ENCODE results near the gene ACBD4.

The ACBD4 gene

DNA sequence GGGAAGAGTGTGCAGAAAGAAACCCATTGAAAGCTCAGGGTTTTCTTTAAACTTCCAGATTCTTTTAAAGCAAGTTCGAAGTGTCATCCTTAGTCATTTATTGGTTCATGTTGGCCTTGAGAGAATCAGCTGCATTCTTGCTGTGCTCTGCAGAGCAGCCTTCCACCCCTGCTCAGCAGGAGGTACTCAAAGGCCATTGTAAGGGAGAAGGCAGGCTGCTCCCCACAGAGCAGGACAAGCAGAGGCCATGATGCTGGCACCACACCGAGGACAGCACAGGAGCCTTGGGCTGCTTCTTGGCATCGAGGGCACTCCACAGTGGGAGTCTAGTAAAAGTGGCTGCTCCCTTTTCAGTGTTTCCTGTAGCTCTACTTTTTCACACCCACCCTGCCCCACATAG is 44.8 kb upstream of the ACBD4 start:
- DNase-seq (ENCODE audit: low read depth) = no peak
- H3K4me3 ChIP-seq (ENCODE audit: low read depth, low read length) = no peak overlapping the region
- TF ChIP-seq, protein P1, sequence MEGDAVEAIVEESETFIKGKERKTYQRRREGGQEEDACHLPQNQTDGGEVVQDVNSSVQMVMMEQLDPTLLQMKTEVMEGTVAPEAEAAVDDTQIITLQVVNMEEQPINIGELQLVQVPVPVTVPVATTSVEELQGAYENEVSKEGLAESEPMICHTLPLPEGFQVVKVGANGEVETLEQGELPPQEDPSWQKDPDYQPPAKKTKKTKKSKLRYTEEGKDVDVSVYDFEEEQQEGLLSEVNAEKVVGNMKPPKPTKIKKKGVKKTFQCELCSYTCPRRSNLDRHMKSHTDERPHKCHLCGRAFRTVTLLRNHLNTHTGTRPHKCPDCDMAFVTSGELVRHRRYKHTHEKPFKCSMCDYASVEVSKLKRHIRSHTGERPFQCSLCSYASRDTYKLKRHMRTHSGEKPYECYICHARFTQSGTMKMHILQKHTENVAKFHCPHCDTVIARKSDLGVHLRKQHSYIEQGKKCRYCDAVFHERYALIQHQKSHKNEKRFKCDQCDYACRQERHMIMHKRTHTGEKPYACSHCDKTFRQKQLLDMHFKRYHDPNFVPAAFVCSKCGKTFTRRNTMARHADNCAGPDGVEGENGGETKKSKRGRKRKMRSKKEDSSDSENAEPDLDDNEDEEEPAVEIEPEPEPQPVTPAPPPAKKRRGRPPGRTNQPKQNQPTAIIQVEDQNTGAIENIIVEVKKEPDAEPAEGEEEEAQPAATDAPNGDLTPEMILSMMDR (IDR thresholded peaks at IDR 0.05; ENCODE audit: control insufficient read depth, extremely low read depth, insufficient read depth) = no peak

DNA sequence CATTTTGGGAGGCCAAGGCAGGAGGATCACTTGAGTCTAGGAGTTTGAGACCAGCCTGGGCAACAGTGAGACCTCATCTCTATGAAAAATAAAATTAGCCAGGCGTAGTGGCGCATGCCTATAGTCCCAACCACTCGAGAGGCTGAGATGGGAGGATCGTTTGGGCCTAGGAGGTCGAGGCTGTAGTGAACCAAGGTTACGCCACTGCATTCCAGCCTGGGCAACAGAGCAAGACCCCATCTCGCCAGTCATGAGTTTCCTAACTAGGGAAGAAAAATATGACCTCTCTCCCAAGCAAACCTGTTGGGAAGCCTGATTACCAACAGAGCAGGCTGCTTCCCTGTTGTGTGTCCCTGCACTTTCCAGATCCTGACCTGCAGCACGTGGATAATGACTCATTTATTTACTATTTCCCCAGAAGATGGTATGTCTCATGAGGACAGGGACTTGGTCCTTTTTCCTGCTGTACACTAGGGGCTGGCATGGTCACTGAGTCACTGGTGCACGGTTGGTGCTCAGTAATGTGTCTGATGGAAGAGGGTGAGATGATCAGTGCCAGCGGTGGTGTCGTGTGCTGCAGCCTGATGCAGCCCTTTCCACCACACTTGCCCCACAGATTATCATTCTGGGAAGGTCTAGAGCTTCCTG is 43.6 kb upstream of the ACBD4 start:
- no peak for DNase-seq (ENCODE audit: low read depth)
- TF ChIP-seq, protein P1 (IDR thresholded peaks at IDR 0.05; ENCODE audit: control insufficient read depth, extremely low read depth, insufficient read depth) = no peak
- no peak overlapping the region for H3K4me3 ChIP-seq (ENCODE audit: low read depth, low read length)

DNA sequence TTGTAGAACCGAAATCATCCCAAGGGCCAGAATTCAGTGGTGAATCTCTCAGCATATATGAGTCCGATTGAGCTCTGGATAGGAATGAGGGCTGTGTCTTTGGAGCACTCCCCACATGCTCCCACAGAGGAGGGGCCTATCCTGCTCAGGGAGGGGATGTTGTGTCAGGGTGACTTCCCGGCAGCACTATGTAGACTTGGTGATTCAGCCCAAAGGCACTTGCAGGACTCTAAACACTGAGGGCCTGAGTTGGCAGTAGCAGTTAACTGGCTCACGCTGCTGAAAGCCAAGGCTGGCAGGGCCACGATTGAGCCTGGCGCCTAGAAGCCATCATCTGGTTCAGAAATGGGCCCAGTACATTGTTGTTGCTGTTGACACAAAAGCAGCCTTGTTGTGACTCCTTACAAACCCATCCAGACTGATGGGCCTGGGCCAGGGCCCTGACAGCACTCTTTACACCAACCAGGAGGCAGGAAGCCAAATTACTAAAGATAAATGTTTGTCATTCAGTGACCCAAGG is 42.5 kb upstream of the ACBD4 start:
- H3K4me3 ChIP-seq (ENCODE audit: low read depth, low read length) = no peak overlapping the region
- DNase-seq (ENCODE audit: low read depth) = no peak
- TF ChIP-seq, protein P1 (IDR thresholded peaks at IDR 0.05; ENCODE audit: control insufficient read depth, extremely low read depth, insufficient read depth) = no peak

DNA sequence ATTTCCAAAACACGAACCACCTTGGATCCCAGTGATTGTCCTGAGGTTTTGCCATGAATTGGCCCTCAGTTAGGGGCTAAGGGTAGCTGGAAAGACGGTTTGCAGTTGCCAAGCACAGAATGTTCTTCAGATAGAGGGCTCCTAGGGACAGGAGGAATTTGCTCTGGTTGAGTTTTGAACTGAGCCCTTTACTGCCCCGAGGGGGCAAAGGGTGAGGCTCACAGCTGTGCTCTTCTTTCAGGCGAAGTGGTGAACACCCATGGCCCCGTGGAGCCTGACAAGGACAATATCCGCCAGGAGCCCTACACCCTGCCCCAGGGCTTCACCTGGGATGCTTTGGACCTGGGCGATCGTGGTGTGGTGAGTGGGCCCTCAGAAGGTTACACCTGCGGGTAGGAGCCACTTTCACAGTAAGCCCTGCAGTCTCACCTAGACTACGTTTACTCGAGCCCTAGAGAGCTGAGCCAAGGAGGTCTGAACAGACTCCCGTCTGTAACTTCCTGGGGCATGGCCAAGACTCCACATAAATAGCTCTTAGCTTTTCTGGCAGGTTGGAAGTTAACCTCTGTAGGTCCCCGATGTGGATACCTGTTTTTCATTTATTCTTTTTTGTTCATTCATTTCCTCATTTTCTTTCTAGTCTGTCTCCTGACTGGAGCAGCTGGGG is 41.9 kb upstream of the ACBD4 start:
- TF ChIP-seq, protein P1 (IDR thresholded peaks at IDR 0.05; ENCODE audit: control insufficient read depth, extremely low read depth, insufficient read depth) = no peak
- no peak for DNase-seq (ENCODE audit: low read depth)
- no peak overlapping the region for H3K4me3 ChIP-seq (ENCODE audit: low read depth, low read length)

DNA sequence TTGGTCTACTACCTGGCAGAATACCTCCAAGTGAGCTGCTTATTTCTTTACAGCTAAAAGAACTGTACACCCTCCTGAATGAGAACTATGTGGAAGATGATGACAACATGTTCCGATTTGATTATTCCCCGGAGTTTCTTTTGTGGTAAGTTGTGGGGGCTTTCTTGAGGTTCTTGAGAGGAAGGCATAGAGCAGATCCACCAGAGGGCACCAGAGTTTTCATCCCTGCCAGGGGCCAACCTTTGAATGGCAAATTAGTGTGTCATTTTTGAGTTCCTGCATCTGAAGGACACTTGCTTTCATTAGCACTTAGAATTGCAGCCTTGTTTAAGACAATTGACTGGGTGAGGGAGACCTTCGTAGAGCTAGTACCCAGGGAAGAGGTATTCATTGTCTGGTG is 39.3 kb upstream of the ACBD4 start:
- H3K4me3 ChIP-seq (ENCODE audit: low read depth, low read length) = no peak overlapping the region
- TF ChIP-seq, protein P1 (IDR thresholded peaks at IDR 0.05; ENCODE audit: control insufficient read depth, extremely low read depth, insufficient read depth) = peak; percentile 41
- DNase-seq (ENCODE audit: low read depth) = no peak

DNA sequence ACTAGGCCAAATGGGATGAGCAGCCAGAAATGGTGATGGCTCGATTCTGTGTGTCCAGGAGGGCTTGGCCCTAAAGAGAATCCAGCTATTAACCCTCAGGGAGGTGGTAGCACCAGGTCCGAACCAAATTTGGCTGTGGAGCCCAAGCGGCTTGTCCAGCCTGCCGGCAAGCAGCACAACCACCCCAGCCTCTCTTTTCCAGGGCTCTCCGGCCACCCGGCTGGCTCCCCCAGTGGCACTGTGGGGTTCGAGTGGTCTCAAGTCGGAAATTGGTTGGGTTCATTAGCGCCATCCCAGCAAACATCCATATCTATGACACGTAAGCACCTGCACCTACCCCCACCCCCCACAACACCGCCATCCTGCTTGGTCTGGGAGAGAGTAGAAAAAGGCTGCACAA is 38.6 kb upstream of the ACBD4 start:
- TF ChIP-seq, protein P1 (IDR thresholded peaks at IDR 0.05; ENCODE audit: control insufficient read depth, extremely low read depth, insufficient read depth) = no peak

More for the DNA sequence above, 38.6 kb upstream of the ACBD4 start:
- no peak for DNase-seq (ENCODE audit: low read depth)
- no peak overlapping the region for H3K4me3 ChIP-seq (ENCODE audit: low read depth, low read length)
